OCI-LY3 (cell line): Measurements from ENCODE around the gene STK32A.

Experiments used
- CTCF ChIP-seq: fragments of 200-600, 300-600 bp; sonication (generic); IDR thresholded peaks from 2 replicates; pipeline ENCODE4 v1.5.1; 2014; ENCODE audit warnings: antibody characterized with exemption, low read length, low read depth
- EZH2phosphoT487 ChIP-seq: fragments of 200-600 bp; shearing (Covaris generic); IDR thresholded peaks from 2 replicates; pipeline ENCODE4 v1.6.1; 2018; ENCODE audit warnings: antibody characterized with exemption, mixed run types, low read depth

GRCh38 chr5:147412561-147412960 is 177.7 kb downstream of the STK32A start:
- TF ChIP-seq CTCF: no peak
- no peak for TF ChIP-seq EZH2phosphoT487
